GM12878 (cell line): ENCODE measurements around the gene MRPL41. TPM values are rescaled to one million over a fixed set of nuclear protein-coding genes. Genes with fewer than 3 reads are reported as not detected.
A peak's percentile ranks its signal among the peaks of the same experiment; 100 is the strongest.

Experiments used
- ATAC-seq: fragments of 200-7000 bp; cut with Tn5 transposase; 3 replicates; pipeline ENCODE4 v1.9.1; 2020; ENCODE audit warnings: mild to moderate bottlenecking, moderate library complexity
- BruUV-seq: library from RNA; stranded (reverse); fragments of 400-500 nt; replicated peaks from 2 replicates; lab custom pipeline; 2021; lab: Mats Ljungman, UMichigan
- CTCF ChIA-PET: fragments of 300-600 bp; sonication (Branson Sonifier 250); formaldehyde crosslinking; extraction: SDS; loops from one replicate; lab custom pipeline; 2021; ENCODE audit warnings: inconsistent platforms; lab: Yijun Ruan, JAX
- POLR2A ChIA-PET: fragments of 350-600 bp; formaldehyde crosslinking; extraction: SDS; loops from one replicate; lab custom pipeline; 2021; ENCODE audit warnings: inconsistent platforms; lab: Charles Lee
- RAD21 ChIA-PET: fragments of 300-600 bp; sonication (Branson Sonifier 250); formaldehyde crosslinking; loops from one replicate; lab custom pipeline; 2023; ENCODE audit warnings: antibody characterized with exemption; ENCODE audit not compliant: unreplicated experiment; lab: Charles Lee
- SMC1A ChIA-PET: fragments of 300-600 bp; sonication (Branson Sonifier 250); formaldehyde crosslinking; loops from one replicate; lab custom pipeline; 2023; ENCODE audit not compliant: unreplicated experiment, uncharacterized antibody; lab: Charles Lee
- DNase-seq: peaks from one replicate; pipeline ENCODE4 v3.0.0-alpha.2; 2011; ENCODE audit warnings: low read depth, low spot score
- FAIRE-seq: peaks from 3 replicates; lab custom pipeline; 2011; peaks lifted over from hg19 to GRCh38; lab: Jason Lieb, UNC
- H2AFZ ChIP-seq: 2 replicates; pipeline ENCODE4 v1.6.0; 2011; ENCODE audit warnings: low read depth, low read length, control low read depth; ENCODE audit not compliant: control insufficient read depth
- H3K27ac ChIP-seq: 2 replicates; pipeline ENCODE4 v1.5.1; 2011; ENCODE audit warnings: control low read depth; ENCODE audit not compliant: control insufficient read depth, insufficient read depth
- H3K27me3 ChIP-seq, 2 experiments: replicated peaks in 1 of 2; 2 replicates each; pipeline versions ENCODE4 v1.6.0 to v1.6.1; 2011; ENCODE audit warnings: low read length in 1 of 2; ENCODE audit not compliant: control insufficient read depth in 2 of 2, insufficient read depth in 2 of 2
- H3K36me3 ChIP-seq, 2 experiments: 2 replicates each; pipeline ENCODE4 v1.5.1; 2011; ENCODE audit warnings: low read length in 1 of 2; ENCODE audit not compliant: control insufficient read depth in 2 of 2, insufficient read depth in 2 of 2
- H3K4me1 ChIP-seq: 2 replicates; pipeline ENCODE4 v1.6.1; 2011; ENCODE audit warnings: mild to moderate bottlenecking, low read length, moderate library complexity, mixed read lengths; ENCODE audit not compliant: control insufficient read depth, insufficient read depth
- H3K4me2 ChIP-seq: 2 replicates; pipeline ENCODE4 v1.6.0; 2011; ENCODE audit warnings: control low read depth; ENCODE audit not compliant: control insufficient read depth, insufficient read depth
- H3K4me3 ChIP-seq: fragments of 200-600 bp; sonication (generic); 2 replicates; pipeline ENCODE4 v1.5.1; 2016
- H3K79me2 ChIP-seq: 2 replicates; pipeline ENCODE4 v1.6.0; 2011; ENCODE audit warnings: low read length; ENCODE audit not compliant: control insufficient read depth, insufficient read depth
- H3K9ac ChIP-seq: 2 replicates; pipeline ENCODE4 v1.8.0; 2011; ENCODE audit warnings: low read length, control low read depth, mixed read lengths; ENCODE audit not compliant: control insufficient read depth, insufficient read depth
- H3K9me3 ChIP-seq: replicated peaks from 3 replicates; pipeline ENCODE4 v1.5.1; 2011; ENCODE audit warnings: mild to moderate bottlenecking, low read length; ENCODE audit not compliant: control insufficient read depth, insufficient read depth
- H4K20me1 ChIP-seq: 2 replicates; pipeline ENCODE4 v1.6.0; 2011; ENCODE audit not compliant: control insufficient read depth, insufficient read depth
- BHLHE40 ChIP-seq, 2 experiments: fragments of 450-650 bp in 1 of 2; IDR thresholded peaks; 2 replicates each; pipeline ENCODE4 v1.6.1; 2011 to 2017; ENCODE audit warnings: low read depth in 2 of 2, borderline replicate concordance in 1 of 2, improper control_type of control experiment in 1 of 2, low read length in 1 of 2, mild to moderate bottlenecking in 1 of 2
- BRCA1 ChIP-seq: IDR thresholded peaks from 2 replicates; pipeline ENCODE4 v1.6.1; 2011; ENCODE audit warnings: low read depth, low read length, improper control_type of control experiment
- EGR1 ChIP-seq, 2 experiments: IDR thresholded peaks; 1 replicate in 1 of 2; 2 replicates in 1 of 2; pipeline ENCODE4 v1.6.1; 2011 to 2012; ENCODE audit warnings: low read depth in 2 of 2, low read length in 2 of 2, borderline replicate concordance in 1 of 2, mild to moderate bottlenecking in 1 of 2, moderate library complexity in 1 of 2
- IKZF2 ChIP-seq, 2 experiments: fragments of 450-650 bp; IDR thresholded peaks; 2 replicates each; pipeline ENCODE4 v1.6.1; 2017; ENCODE audit warnings: mild to moderate bottlenecking in 2 of 2, moderate library complexity in 2 of 2
- MEF2A ChIP-seq: IDR thresholded peaks from 2 replicates; pipeline ENCODE4 v1.6.1; 2011; ENCODE audit warnings: low read depth, mild to moderate bottlenecking, low read length, moderate library complexity; ENCODE audit not compliant: insufficient read depth
- MXI1 ChIP-seq: fragments of 150-350 bp; IDR thresholded peaks from 2 replicates; pipeline ENCODE4 v1.6.1; 2011; ENCODE audit warnings: low read depth, mild to moderate bottlenecking, inconsistent platforms, low read length, improper control_type of control experiment
- NFYA ChIP-seq: IDR thresholded peaks from 2 replicates; pipeline ENCODE4 v1.6.1; 2011; ENCODE audit warnings: low read depth, mild to moderate bottlenecking, low read length, improper control_type of control experiment, borderline replicate concordance
- POLR2AphosphoS2 ChIP-seq: IDR thresholded peaks from 2 replicates; pipeline ENCODE4 v1.6.1; 2011; ENCODE audit warnings: low read depth, mild to moderate bottlenecking, low read length, improper control_type of control experiment, moderate library complexity
- POLR2AphosphoS5 ChIP-seq: IDR thresholded peaks from 2 replicates; pipeline ENCODE4 v1.6.1; 2011; ENCODE audit warnings: mild to moderate bottlenecking, low read length, inconsistent platforms
- SIN3A ChIP-seq: IDR thresholded peaks from 2 replicates; pipeline ENCODE4 v1.6.1; 2012; ENCODE audit warnings: low read depth, low read length, improper control_type of control experiment
- SP1 ChIP-seq: IDR thresholded peaks from one replicate; pipeline ENCODE4 v1.6.1; 2011; ENCODE audit warnings: low read depth, low read length
- YBX1 ChIP-seq: fragments of 450-650 bp; IDR thresholded peaks from 2 replicates; pipeline ENCODE4 v1.6.1; 2016; ENCODE audit warnings: antibody characterized with exemption
- WGBS: methylation state at CpG from one replicate; pipeline ENCODE4 v1.1.6; 2016; ENCODE audit warnings: low lambda C conversion rate; ENCODE audit not compliant: insufficient replicate concordance, insufficient coverage; ENCODE audit errors: missing lambda C conversion rate; 5-methylcytosine and 5-hydroxymethylcytosine counted together
- in situ Hi-C: fragments of 300-500 bp; cut with MboI; formaldehyde crosslinking; loops from 9 replicates; pipeline ENCODE4 v1.14.3; 2018; ENCODE audit warnings: mixed read lengths
- intact Hi-C: fragments of 100-400 bp; cut with micrococcal nuclease; formaldehyde crosslinking; loops from one replicate; pipeline ENCODE4 v1.14.2; 2022; ENCODE audit not compliant: unreplicated experiment
- polyA plus RNA-seq, 11 experiments: library from polyadenylated mRNA; depleted of rRNA in 4 of 11; unstranded in 6 of 11; stranded (reverse) in 5 of 11; fragments of >200 nt; fragmentation: Nextera tagmentation in 4 of 11; fragmentation: Illumina TruSeq in 1 of 11; extraction: Ambion mirVana in 4 of 11; extraction: Trizol in 1 of 11; gene quantifications; 1 replicate in 1 of 11; 2 replicates in 10 of 11; pipeline versions ENCODE4 v1.2.1 to v1.2.3, GENCODE V29; 2011 to 2016; ENCODE audit warnings: inconsistent platforms in 2 of 11, missing spikeins in 2 of 11, low read depth in 1 of 11
- total RNA-seq, 4 experiments: library from RNA; depleted of rRNA in 3 of 4; stranded (reverse); fragments of >200 nt in 3 of 4; fragmentation: Illumina TruSeq in 1 of 4; extraction: Trizol in 1 of 4; gene quantifications; 2 replicates each; pipeline versions ENCODE4 v1.2.1 to v1.2.3, GENCODE V29; 2013 to 2021
- TF ChIP-seq, protein P1 (sequence below): fragments of 150-350 bp; IDR thresholded peaks from 2 replicates; pipeline ENCODE4 v1.6.1; 2016; ENCODE audit warnings: low read depth, low read length

MRPL41 gene
- total and polyA plus RNA-seq, 10 of the 15 experiments (the other 5 are each of a cell fraction or from before 2014, with no cell fraction given) = 1.3 to 116 (median 40.1) TPM

DNA sequence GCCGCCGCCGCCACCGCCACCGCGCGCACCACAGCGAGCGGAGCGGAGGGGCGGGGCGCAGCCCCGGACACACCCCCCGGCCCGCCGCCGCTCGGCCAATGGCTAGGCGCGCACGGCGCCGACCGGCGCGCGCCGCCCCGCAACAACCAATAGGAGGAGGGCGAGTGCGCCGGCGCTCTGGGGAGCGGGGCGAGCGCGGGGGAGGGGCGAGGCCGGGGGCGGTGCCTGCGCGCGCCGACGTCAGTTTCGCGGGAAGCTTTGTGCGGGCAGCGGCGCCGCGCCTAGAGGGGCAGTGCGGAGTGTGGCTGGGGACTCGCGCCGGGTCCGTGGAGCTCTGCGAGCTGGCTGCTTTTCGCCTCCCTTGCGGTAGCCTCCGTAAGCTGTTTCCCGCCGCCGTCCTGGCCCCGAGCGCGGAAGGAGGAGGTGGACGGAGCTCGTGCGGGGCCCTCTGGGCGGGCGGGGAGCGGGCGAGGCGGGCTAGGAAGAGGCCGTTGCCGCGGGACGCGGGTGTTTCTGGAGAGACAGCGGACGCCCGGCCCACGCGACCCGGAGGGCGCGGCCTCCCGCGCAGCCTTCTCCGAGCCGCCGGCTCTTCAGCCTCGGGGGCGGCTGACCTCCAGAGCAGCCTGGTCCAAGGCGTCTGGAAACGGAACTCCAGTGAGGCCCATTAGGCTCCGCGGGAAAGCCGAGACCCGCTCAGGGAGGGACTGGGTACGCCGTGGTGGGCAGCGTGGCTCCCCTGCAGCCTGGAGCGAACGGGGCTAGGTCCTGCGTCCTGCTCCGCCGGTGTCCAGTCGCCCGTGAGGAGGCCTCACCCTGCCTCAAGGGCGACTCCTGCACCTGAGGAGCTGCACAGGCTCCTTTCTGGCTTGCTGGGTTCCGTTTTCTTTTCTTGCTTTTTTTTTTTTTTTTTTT lies 39.0 kb downstream of the MRPL41 start, which contains the start of gene ZMYND19:
Gene ZMYND19 (minus strand): TSS at position 44 of the 915 bp plus-strand sequence. CDS start 249 bp downstream, outside the sequence.
- peak within 1 kb of the TSS; percentile 54; the same call in 1 of the 2 replicates for H3K27ac ChIP-seq
- WGBS = 0% methylated on average over 56 of the region's 113 CpGs
- H2AFZ ChIP-seq = peak within 1 kb of the TSS; percentile 82
- RAD21 ChIA-PET = interaction anchor here (0.8 to 1.5 kb wide), 3 partner anchors 14 to 40 kb away, joined by 3 to 4 read pairs (median 4); partner anchors contain the start of genes ARRDC1, EHMT1 and MRPL41
- H3K9me3 ChIP-seq = no peaks in the 10 kb centered on the region
- CTCF ChIA-PET = interaction anchor here (1.0 to 1.5 kb wide), 3 partner anchors 11 to 56 kb away, joined by 3 read pairs; no protein-coding TSS in a partner anchor
- DNase-seq (peak; percentile 15), ATAC-seq (peak; percentile 97), FAIRE-seq (no peak)
- peak within 1 kb of the TSS; percentile 78 for H3K9ac ChIP-seq
- peak within 1 kb of the TSS; percentile 95 for H3K4me3 ChIP-seq
- POLR2A ChIA-PET = interaction anchor here (0.7 to 1.0 kb wide), 2 partner anchors 39 to 42 kb away, joined by 3 read pairs; partner anchors contain the start of gene MRPL41
- BruUV-seq = TSS peak; percentile 87
- intact Hi-C loops (no loop called here), in situ Hi-C loops (no loop called here)
- peak within 1 kb of the TSS; percentile 91 for H3K4me2 ChIP-seq
- no peaks in the 10 kb centered on the region for H3K27me3 ChIP-seq
- H4K20me1 ChIP-seq = no peaks in the 10 kb centered on the region
- H3K4me1 ChIP-seq = peaks cover 6% of the 10 kb centered on the region; the same call in 1 of the 2 replicates
- peaks cover 9 to 11% of the 10 kb centered on the region in 2 experiments; a peak in 3 of 4 replicates for H3K36me3 ChIP-seq
- peaks cover 14% of the 10 kb centered on the region for H3K79me2 ChIP-seq
- SMC1A ChIA-PET = interaction anchor here (1.0 kb wide), 1 partner anchor 15 kb away, joined by 3 read pairs; no protein-coding TSS in a partner anchor
- TF ChIP-seq MXI1 (peak; percentile 44; the same call in 1 of the 2 replicates), SIN3A (peak; percentile 70; the same call in 1 of the 2 replicates), MEF2A (no peak), NFYA (no peak), POLR2AphosphoS2 (no peak), POLR2AphosphoS5 (no peak), IKZF2 (IDR thresholded peaks at IDR 0.05) (no peak), SP1 (peak; percentile 72), YBX1 (no peak), EGR1 (IDR thresholded peaks at IDR 0.05; ENCODE audit: borderline replicate concordance in 1 of 2, low read depth in 2 of 2, low read length in 2 of 2) (peak in 1 of 2 experiments; percentile 43; a peak in 1 of 3 replicates), BRCA1 (no peak), BHLHE40 (IDR thresholded peaks at IDR 0.05; ENCODE audit: borderline replicate concordance in 1 of 2, low read depth in 2 of 2, low read length in 1 of 2) (0 out of 4 replicates have a peak, but pooled peaks of 1 of the 2 experiments have one; percentile 25)
- TF ChIP-seq, protein P1, sequence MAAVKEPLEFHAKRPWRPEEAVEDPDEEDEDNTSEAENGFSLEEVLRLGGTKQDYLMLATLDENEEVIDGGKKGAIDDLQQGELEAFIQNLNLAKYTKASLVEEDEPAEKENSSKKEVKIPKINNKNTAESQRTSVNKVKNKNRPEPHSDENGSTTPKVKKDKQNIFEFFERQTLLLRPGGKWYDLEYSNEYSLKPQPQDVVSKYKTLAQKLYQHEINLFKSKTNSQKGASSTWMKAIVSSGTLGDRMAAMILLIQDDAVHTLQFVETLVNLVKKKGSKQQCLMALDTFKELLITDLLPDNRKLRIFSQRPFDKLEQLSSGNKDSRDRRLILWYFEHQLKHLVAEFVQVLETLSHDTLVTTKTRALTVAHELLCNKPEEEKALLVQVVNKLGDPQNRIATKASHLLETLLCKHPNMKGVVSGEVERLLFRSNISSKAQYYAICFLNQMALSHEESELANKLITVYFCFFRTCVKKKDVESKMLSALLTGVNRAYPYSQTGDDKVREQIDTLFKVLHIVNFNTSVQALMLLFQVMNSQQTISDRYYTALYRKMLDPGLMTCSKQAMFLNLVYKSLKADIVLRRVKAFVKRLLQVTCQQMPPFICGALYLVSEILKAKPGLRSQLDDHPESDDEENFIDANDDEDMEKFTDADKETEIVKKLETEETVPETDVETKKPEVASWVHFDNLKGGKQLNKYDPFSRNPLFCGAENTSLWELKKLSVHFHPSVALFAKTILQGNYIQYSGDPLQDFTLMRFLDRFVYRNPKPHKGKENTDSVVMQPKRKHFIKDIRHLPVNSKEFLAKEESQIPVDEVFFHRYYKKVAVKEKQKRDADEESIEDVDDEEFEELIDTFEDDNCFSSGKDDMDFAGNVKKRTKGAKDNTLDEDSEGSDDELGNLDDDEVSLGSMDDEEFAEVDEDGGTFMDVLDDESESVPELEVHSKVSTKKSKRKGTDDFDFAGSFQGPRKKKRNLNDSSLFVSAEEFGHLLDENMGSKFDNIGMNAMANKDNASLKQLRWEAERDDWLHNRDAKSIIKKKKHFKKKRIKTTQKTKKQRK = no peak
